Anterior cingulate cortex (tissue), 58 donors: ENCODE data around the gene PRICKLE1.

Experiments
- DNase-seq, 58 donors: peaks; one replicate each; lab custom pipeline; 2025; lab: John Stamatoyannopoulos, UW

PRICKLE1 gene

DNA sequence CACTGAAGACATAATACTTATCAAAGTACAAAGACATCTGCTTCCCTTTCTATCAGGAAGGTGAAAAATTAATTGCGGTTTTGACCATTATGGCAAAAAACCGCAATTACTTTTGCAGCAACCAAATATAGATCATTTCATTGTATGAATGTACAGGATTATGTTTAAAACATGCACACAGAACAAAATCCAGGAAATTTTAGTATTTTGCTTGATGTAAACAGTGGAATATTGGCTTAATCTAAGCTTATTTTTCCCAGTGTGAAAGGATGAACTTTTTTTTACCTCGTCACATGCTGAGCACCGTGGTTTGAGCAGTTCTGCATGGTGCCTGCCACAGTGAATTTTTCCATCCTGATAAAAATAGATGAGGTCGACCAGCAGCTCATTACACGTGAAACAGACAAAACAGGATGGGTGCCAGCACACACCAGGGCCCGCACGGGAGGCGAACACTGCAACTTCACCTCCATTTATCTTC lies 121.2 kb downstream of the PRICKLE1 start:
- peak in 2 of 58 donors; percentile 7 to 15 for DNase-seq

- DNase-seq, result no peak
Measured at GRCh38 chr12:42463671-42464070, 125.9 kb downstream of the PRICKLE1 start.

- DNase-seq, result no peak
Measured at GRCh38 chr12:42462486-42462885, 127.1 kb downstream of the PRICKLE1 start.

- no peak for DNase-seq
Measured at GRCh38 chr12:42459336-42459847, 130.2 kb downstream of the PRICKLE1 start.

DNA sequence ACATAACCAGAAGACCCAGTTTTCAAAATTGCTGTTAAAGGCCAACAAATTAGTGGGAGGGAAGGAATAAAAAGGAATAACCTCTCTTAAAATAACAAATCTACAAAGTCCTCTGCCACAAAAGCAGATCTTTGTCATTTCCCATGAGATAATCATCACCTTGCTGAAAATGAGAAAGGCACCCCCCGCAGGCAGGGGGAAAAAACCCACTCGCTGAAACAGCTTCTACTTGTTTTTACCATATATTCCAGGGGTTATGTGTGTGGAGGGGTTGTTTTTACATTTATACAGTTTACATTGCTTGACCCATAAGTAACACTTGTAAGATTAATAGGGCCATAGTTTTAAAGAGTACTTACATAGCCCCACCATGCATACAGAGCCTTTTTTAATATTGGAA lies 131.0 kb downstream of the PRICKLE1 start:
- DNase-seq, result no peak

DNA sequence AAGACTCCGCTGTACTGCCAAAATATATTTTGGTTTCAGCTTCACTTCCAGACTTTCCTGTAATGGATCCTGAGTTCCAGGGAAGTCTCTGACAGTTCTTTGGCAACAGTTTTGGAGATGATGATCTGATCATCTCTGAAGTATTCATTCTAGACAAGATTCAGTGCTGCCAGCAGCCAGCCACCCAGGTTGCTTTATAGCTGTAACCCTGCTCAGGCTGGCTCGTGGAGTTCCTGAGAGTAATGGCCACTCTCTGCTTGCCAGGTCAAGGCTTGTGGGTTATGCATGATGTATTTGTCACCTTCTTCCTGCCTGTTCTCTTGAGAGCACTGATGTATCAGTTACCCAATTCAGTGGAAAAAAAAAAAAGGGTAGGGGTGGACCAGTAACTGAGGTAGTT lies 139.3 kb downstream of the PRICKLE1 start:
- no peak for DNase-seq

DNA sequence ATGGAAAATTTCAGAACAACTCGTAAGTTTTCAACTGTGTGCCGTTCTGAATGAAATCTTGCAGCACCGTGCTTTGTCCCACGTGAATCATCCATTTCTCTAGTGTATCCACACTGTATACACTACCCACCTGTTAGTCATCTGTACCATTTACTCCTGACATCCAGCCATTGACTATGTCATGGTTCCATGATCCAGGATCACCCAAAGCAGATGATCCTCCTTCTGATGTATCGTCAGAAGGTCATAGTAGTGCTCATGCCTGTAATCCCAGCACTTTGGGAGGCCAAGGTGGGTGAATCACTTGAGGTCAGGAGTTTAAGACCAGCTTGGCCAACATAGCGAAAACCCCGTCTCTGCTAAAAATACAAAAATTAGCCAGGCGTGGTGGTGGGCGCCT lies 140.7 kb downstream of the PRICKLE1 start:
- DNase-seq, result no peak

- no peak for DNase-seq
Measured at GRCh38 chr12:42447371-42447786, 142.2 kb downstream of the PRICKLE1 start.

GRCh38 chr12:42446761-42447160 lies 142.8 kb downstream of the PRICKLE1 start:
- DNase-seq, result no peak

- DNase-seq, result no peak
Measured at GRCh38 chr12:42445891-42446290, 143.7 kb downstream of the PRICKLE1 start.

GRCh38 chr12:42444192-42444943 lies 145.2 kb downstream of the PRICKLE1 start:
- no peak for DNase-seq

GRCh38 chr12:42442888-42443287 lies 146.7 kb downstream of the PRICKLE1 start:
- DNase-seq, result no peak

DNA sequence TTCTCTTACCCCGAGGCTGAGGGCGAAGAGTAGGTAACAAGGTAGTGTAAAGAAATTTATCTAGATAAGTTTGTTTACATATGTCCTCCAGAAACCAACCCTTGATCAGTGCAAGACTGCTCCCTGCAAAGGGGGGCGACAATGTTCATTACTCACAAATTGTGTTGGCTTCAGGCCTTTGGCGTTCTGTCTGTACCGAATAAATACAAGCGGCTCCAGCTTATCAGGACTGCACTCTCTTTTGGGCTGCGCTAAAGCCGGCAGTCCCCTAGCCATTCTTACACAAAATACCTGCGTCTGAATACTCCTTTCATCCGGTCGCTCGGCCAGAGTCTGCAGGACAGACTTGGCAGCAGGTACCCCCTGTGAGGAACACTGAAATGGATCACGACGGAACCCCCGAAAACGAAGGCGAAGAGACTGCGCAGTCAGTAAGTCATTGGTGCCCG lies 147.2 kb downstream of the PRICKLE1 start:
- DNase-seq, result no peak

DNA sequence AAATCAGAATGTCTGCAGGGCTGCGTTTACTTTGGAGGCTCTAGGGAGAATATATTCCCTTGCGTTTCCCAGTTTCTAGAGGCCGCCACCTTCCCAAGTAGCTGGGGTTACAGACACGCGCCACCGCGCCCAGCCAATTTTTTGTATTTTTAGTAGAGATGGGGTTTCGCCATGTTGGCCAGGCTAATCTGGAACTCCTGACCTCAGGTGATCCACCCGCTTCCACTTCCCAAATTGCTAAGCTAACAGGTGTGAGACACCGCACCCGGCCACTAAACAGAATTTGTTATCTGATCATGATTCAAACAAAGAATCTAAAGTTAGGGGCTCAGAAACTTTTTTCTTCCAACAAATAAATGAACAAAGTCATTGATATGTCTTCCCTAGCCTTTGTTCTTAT lies 148.9 kb downstream of the PRICKLE1 start:
- no peak for DNase-seq

DNA sequence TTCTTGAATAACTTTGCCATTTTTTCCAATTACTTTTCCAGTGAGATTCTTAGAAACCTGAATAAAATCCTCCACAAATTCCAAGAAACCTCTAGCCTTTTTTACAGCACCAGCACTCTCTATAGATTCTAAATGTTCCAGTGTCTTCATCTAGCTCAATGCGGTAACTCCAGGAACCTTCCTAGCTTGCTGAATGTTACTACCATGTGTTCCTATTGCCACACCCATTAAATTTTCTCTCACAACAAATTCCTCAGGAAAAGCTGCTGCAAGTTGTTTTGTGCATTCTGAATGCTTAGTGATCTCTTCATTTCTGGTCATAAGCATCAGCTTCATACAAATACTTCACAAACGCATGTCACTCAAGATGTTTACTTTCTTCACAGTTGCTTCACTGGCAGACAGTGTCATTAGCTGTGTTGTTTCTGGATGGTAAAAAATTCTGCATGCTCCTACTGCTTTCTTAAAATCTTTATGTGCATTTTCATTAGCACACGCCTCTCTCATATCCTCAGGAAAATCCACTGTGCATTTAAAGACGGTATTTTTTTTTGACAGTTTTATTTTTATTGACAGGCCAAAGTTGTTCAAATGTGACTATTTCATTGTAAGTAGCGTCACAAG lies 156.9 kb downstream of the PRICKLE1 start:
- DNase-seq, result no peak

GRCh38 chr12:42428850-42429249 lies 160.7 kb downstream of the PRICKLE1 start:
- DNase-seq, result no peak

DNA sequence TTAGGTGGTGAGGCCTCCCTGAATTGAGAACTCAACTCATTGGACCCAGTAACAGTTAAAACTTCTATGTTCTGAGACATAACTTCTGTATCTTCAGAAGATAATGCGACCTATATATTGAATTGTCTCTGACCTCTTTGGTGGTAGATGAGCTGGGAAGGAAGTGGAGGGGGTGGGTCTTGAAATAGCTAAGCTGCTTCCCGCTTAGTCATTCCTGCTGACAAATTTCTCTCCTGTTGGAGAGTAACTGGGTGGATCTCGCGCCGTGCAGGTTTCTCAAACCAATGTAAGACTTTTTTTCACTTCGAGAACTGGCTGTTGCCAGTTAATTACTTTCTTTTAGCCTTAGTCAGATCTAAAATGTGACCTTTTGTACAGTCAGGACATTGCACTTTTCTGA lies 162.8 kb downstream of the PRICKLE1 start:
- DNase-seq, result no peak

GRCh38 chr12:42422785-42423184 lies 166.8 kb downstream of the PRICKLE1 start:
- no peak for DNase-seq

GRCh38 chr12:42421844-42422779 lies 167.4 kb downstream of the PRICKLE1 start:
- no peak for DNase-seq

GRCh38 chr12:42420395-42420794 lies 169.2 kb downstream of the PRICKLE1 start:
- no peak for DNase-seq

GRCh38 chr12:42410340-42410739 lies 179.2 kb downstream of the PRICKLE1 start:
- DNase-seq, result no peak
